GM12878 (cell line): ENCODE data around the gene ELFN2.

Experiments used
- ASH2L ChIP-seq: fragments of 300-600, 200-600 bp; sonication (generic); IDR thresholded peaks from 2 replicates; pipeline ENCODE4 v1.6.1; 2017; ENCODE audit warnings: low read depth, mild to moderate bottlenecking, borderline replicate concordance
- ATF2 ChIP-seq: IDR thresholded peaks from 2 replicates; pipeline ENCODE4 v1.6.1; 2012; ENCODE audit warnings: low read length, inconsistent platforms
- ETV6 ChIP-seq, 2 experiments: fragments of 450-650 bp in 1 of 2; IDR thresholded peaks in 1 of 2; conservative IDR thresholded peaks in 1 of 2; 2 replicates each; pipeline ENCODE4 v1.6.1; 2014; ENCODE audit warnings: antibody characterized with exemption in 1 of 2, borderline replicate concordance in 1 of 2, low read depth in 1 of 2, mild to moderate bottlenecking in 1 of 2, moderate library complexity in 1 of 2
- FOXM1 ChIP-seq: IDR thresholded peaks from 2 replicates; pipeline ENCODE4 v1.6.1; 2012; ENCODE audit warnings: low read depth, mild to moderate bottlenecking, inconsistent platforms, low read length, moderate library complexity
- HCFC1 ChIP-seq: fragments of 150-350 bp; IDR thresholded peaks from 2 replicates; pipeline ENCODE4 v1.6.1; 2014; ENCODE audit warnings: low read length
- HDAC2 ChIP-seq: fragments of 200-600 bp; sonication (generic); IDR thresholded peaks from 2 replicates; pipeline ENCODE4 v1.6.1; 2017
- IRF3 ChIP-seq: fragments of 450-650 bp; IDR thresholded peaks from 2 replicates; pipeline ENCODE4 v1.6.1; 2014; ENCODE audit warnings: mild to moderate bottlenecking
- MXI1 ChIP-seq: fragments of 150-350 bp; IDR thresholded peaks from 2 replicates; pipeline ENCODE4 v1.6.1; 2011; ENCODE audit warnings: low read depth, mild to moderate bottlenecking, inconsistent platforms, low read length, improper control_type of control experiment
- NFYA ChIP-seq: IDR thresholded peaks from 2 replicates; pipeline ENCODE4 v1.6.1; 2011; ENCODE audit warnings: low read depth, mild to moderate bottlenecking, low read length, improper control_type of control experiment, borderline replicate concordance
- POLR2AphosphoS5 ChIP-seq: IDR thresholded peaks from 2 replicates; pipeline ENCODE4 v1.6.1; 2011; ENCODE audit warnings: mild to moderate bottlenecking, low read length, inconsistent platforms
- RELA ChIP-seq: fragments of 450-650 bp; IDR thresholded peaks from 2 replicates; pipeline ENCODE4 v1.8.0; 2014; ENCODE audit warnings: borderline replicate concordance; ENCODE audit not compliant: partially characterized antibody
- REST ChIP-seq: IDR thresholded peaks from 2 replicates; pipeline ENCODE4 v1.6.1; 2012; ENCODE audit warnings: mild to moderate bottlenecking, low read depth, low read length
- SIX5 ChIP-seq: IDR thresholded peaks from 2 replicates; pipeline ENCODE4 v1.6.1; 2011; ENCODE audit warnings: mild to moderate bottlenecking, low read depth, low read length, moderate library complexity; ENCODE audit not compliant: severe bottlenecking

GRCh38 chr22:37410174-37411055 is 16.9 kb downstream of the ELFN2 start:
- TF ChIP-seq ETV6 (conservative IDR thresholded peaks at IDR 0.05 in 1 of 2, IDR thresholded peaks at IDR 0.05 in 1 of 2; ENCODE audit: borderline replicate concordance in 1 of 2, low read depth in 1 of 2) (no peak), NFYA (no peak), ASH2L (no peak), FOXM1 (no peak), ATF2 (no peak), IRF3 (no peak), REST (no peak), HDAC2 (no peak), HCFC1 (no peak), MXI1 (no peak), RELA (no peak), SIX5 (no peak), POLR2AphosphoS5 (no peak)
